ENCODE measurements around the gene PDE4D. TPM values are rescaled to one million over a fixed set of nuclear protein-coding genes. Genes with fewer than 3 reads are reported as not detected.
"Not testable (repeated sequence)": the region's sequence is repeated elsewhere in the genome, so short reads cannot be mapped to it uniquely, and the experiment has no call there.

The PDE4D gene
- total RNA-seq, 1 donor from 2014 or later, result 28.2 TPM

- ATAC-seq (ENCODE audit: low read depth) (no peak), DNase-seq (no peak)
- ChIA-PET POLR2A (no interaction called here), CTCF (no interaction called here)
- TF ChIP-seq, protein P1, sequence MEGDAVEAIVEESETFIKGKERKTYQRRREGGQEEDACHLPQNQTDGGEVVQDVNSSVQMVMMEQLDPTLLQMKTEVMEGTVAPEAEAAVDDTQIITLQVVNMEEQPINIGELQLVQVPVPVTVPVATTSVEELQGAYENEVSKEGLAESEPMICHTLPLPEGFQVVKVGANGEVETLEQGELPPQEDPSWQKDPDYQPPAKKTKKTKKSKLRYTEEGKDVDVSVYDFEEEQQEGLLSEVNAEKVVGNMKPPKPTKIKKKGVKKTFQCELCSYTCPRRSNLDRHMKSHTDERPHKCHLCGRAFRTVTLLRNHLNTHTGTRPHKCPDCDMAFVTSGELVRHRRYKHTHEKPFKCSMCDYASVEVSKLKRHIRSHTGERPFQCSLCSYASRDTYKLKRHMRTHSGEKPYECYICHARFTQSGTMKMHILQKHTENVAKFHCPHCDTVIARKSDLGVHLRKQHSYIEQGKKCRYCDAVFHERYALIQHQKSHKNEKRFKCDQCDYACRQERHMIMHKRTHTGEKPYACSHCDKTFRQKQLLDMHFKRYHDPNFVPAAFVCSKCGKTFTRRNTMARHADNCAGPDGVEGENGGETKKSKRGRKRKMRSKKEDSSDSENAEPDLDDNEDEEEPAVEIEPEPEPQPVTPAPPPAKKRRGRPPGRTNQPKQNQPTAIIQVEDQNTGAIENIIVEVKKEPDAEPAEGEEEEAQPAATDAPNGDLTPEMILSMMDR (IDR thresholded peaks at IDR 0.05), result no peak
- Mint-ChIP-seq H3K27me3 (no peaks in the 10 kb centered on the region), H3K27ac (no peak overlapping the region), H3K4me3 (no peak overlapping the region), H3K4me1 (no peaks in the 10 kb centered on the region), H3K36me3 (ENCODE audit: low read depth) (no peaks in the 10 kb centered on the region), H3K9me3 (peaks cover 17% of the 10 kb centered on the region)
- intact Hi-C loops (cut with micrococcal nuclease), result no loop called here
These were observed 485.6 kb downstream of the PDE4D start for GRCh38 chr5:59407967-59408366.

GRCh38 chr5:59401637-59402036, 491.9 kb downstream of the PDE4D start:
- peaks cover 9% of the 10 kb centered on the region for H3K9me3 Mint-ChIP-seq
- no peak overlapping the region for H3K27ac Mint-ChIP-seq
- intact Hi-C loops (cut with micrococcal nuclease), result no loop called here
- DNase-seq (no peak), ATAC-seq (ENCODE audit: low read depth) (no peak)
- H3K36me3 Mint-ChIP-seq (ENCODE audit: low read depth), result no peaks in the 10 kb centered on the region
- POLR2A ChIA-PET, result no interaction called here
- no peaks in the 10 kb centered on the region for H3K27me3 Mint-ChIP-seq
- CTCF ChIA-PET, result no interaction called here
- H3K4me3 Mint-ChIP-seq, result no peak overlapping the region
- TF ChIP-seq, protein P1 (IDR thresholded peaks at IDR 0.05), result no peak
- H3K4me1 Mint-ChIP-seq, result no peaks in the 10 kb centered on the region

GRCh38 chr5:59394956-59395355, 498.6 kb downstream of the PDE4D start:
- POLR2A ChIA-PET; CTCF ChIA-PET; H3K36me3 Mint-ChIP-seq (ENCODE audit: low read depth); DNase-seq; H3K4me3 Mint-ChIP-seq; H3K27me3 Mint-ChIP-seq; H3K9me3 Mint-ChIP-seq; ATAC-seq (ENCODE audit: low read depth); H3K27ac Mint-ChIP-seq: not testable (repeated sequence)
- H3K4me1 Mint-ChIP-seq, result peaks cover 14% of the 10 kb centered on the region
- intact Hi-C loops (cut with micrococcal nuclease), result loop anchor here (5.0 kb wide), 2 partner anchors 112 to 1272 kb away; no protein-coding TSS in a partner anchor

DNA sequence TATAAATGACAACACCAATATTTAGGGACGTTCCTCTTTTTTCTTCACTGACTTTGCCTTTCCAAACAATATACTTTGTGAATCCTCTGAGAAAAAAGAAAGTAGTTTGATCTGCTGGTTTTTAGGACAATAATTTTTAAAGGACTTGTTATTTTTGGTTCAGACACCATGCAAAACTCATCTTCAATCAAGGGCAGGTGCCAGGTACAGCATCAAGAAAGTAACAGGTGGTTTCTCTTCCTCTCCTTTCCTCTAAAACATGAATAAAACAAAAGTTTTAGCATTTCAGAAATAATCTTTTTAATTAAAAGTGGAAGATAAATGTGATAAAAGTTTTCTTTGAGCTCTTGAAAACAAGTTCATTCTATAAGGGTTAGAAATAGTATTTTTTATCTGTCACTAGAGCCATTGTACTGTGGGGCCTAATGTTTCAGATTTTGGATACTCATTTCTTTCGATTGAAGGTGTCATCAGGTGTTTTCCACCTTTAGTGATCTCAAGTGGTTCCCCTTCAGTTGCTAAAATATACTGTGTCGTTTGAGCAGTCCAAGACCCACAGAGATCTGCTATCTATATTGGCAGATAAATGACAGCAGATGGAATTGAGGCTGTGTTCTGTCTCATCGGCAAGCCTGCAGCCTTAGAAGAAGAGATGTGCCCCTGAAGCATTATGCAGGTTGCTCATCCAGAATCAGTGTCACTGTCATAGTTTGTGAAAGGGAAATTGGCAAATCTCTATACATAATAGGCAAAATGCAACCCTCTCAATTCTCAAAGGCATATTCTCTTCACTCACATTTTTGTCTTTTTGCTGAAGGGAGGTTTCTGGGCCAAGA, 499.7 kb downstream of the PDE4D start:
- H3K9me3 Mint-ChIP-seq, result no peaks in the 10 kb centered on the region
- ChIA-PET POLR2A (no interaction called here), CTCF (no interaction called here)
- intact Hi-C loops (cut with micrococcal nuclease), result loop anchor here (5.0 kb wide), 2 partner anchors 113 to 1273 kb away; no protein-coding TSS in a partner anchor
- no peaks in the 10 kb centered on the region for H3K27me3 Mint-ChIP-seq
- peaks cover 14% of the 10 kb centered on the region for H3K4me1 Mint-ChIP-seq
- DNase-seq (no peak), ATAC-seq (ENCODE audit: low read depth) (peak; percentile 25)
- H3K4me3 Mint-ChIP-seq, result no peak overlapping the region
- TF ChIP-seq, protein P1 (IDR thresholded peaks at IDR 0.05), result no peak
- H3K27ac Mint-ChIP-seq, result peak overlapping the region; percentile 27
- no peaks in the 10 kb centered on the region for H3K36me3 Mint-ChIP-seq (ENCODE audit: low read depth)

GRCh38 chr5:59391576-59391975, 501.9 kb downstream of the PDE4D start:
- Mint-ChIP-seq H3K4me3 (no peak overlapping the region), H3K36me3 (ENCODE audit: low read depth) (no peaks in the 10 kb centered on the region), H3K27me3 (no peaks in the 10 kb centered on the region), H3K4me1 (peaks cover 14% of the 10 kb centered on the region), H3K27ac (no peak overlapping the region), H3K9me3 (no peaks in the 10 kb centered on the region)
- TF ChIP-seq, protein P1 (IDR thresholded peaks at IDR 0.05), result no peak
- ChIA-PET POLR2A (no interaction called here), CTCF (interaction anchor here (1.0 to 7.3 kb wide), 4 partner anchors 203 to 407 kb away, joined by 3 to 66 read pairs (median 32); no protein-coding TSS in a partner anchor)
- intact Hi-C loops (cut with micrococcal nuclease), result loop anchor here (5.0 kb wide), 2 partner anchors 116 to 1276 kb away; no protein-coding TSS in a partner anchor
- DNase-seq (no peak), ATAC-seq (ENCODE audit: low read depth) (no peak)
